Measurements from ENCODE around the gene CAMP. TPM values are rescaled to one million over a fixed set of nuclear protein-coding genes. Genes with fewer than 3 reads are reported as not detected.

CAMP gene
- total RNA-seq, 1 experiment from 2014 or later: not detected

DNA sequence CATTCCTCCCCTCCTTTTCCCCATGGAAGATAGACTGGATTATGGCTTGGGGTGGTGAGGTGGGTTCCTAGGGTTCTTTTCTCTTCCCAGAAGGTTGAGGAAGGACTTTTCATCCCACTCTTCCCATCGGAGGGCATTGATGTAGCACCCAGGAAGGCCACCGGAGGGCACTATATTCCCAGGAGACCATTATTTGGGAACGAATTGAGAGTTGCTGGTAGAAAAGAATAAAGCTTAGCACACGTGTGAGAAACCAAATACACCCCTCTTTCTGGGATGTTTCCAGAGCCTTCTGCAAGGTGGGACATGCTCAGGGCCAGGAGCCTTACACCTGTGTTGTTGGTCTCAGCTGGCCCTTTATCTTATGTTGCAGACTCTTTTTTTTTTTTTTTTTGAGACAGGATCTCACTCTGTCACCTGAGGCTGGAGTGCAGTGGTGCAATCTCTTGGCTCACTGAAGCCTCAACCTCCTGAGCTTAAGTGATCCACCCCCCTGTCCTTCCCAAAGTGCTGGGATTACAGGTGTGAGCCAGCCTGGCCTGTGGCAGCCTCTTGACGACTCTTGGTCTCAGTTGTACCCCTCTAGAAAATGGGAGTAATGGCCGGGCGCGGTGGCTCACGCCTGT is 28.7 kb upstream of the CAMP start:
- H3K4me1 Mint-ChIP-seq (ENCODE audit: low read depth, unreplicated experiment): peaks cover 13% of the 10 kb centered on the region
- no TSS peak for BruUV-seq (replicated peaks)
- TF ChIP-seq CTCF (IDR thresholded peaks at IDR 0.05; ENCODE audit: unreplicated experiment): peak; percentile 70
- peaks cover 10% of the 10 kb centered on the region for H3K27me3 Mint-ChIP-seq (ENCODE audit: unreplicated experiment)
- DNase-seq: peak; percentile 78
- CTCF ChIA-PET: interaction anchor here (0.7 to 2.0 kb wide), 10 partner anchors 38 to 653 kb away, joined by 3 to 16 read pairs (median 5); partner anchors contain the start of genes ATRIP, CCDC51, TMA7 and ZNF589
- no peaks in the 10 kb centered on the region for H3K9me3 Mint-ChIP-seq (ENCODE audit: low read depth, unreplicated experiment)
- H3K4me3 Mint-ChIP-seq (ENCODE audit: low read depth, unreplicated experiment): no peak overlapping the region
- intact Hi-C loops (cut with micrococcal nuclease; ENCODE audit: unreplicated experiment): no loop called here
- H3K27ac Mint-ChIP-seq (ENCODE audit: unreplicated experiment): no peak overlapping the region
- no peaks in the 10 kb centered on the region for H3K36me3 Mint-ChIP-seq (ENCODE audit: insufficient read depth, unreplicated experiment)

- Mint-ChIP-seq H3K9me3 (ENCODE audit: low read depth, unreplicated experiment) (no peaks in the 10 kb centered on the region), H3K27ac (ENCODE audit: unreplicated experiment) (no peak overlapping the region), H3K36me3 (ENCODE audit: insufficient read depth, unreplicated experiment) (no peaks in the 10 kb centered on the region), H3K4me1 (ENCODE audit: low read depth, unreplicated experiment) (no peaks in the 10 kb centered on the region), H3K27me3 (ENCODE audit: unreplicated experiment) (peaks cover 10% of the 10 kb centered on the region), H3K4me3 (ENCODE audit: low read depth, unreplicated experiment) (no peak overlapping the region)
- DNase-seq: no peak
- BruUV-seq (replicated peaks): no TSS peak
- CTCF ChIA-PET: no interaction called here
- TF ChIP-seq CTCF (IDR thresholded peaks at IDR 0.05; ENCODE audit: unreplicated experiment): no peak
- intact Hi-C loops (cut with micrococcal nuclease; ENCODE audit: unreplicated experiment): no loop called here
Measured at GRCh38 chr3:48196611-48197010, 26.7 kb upstream of the CAMP start.

- CTCF ChIA-PET: no interaction called here
- DNase-seq: no peak
- no peak for TF ChIP-seq CTCF (IDR thresholded peaks at IDR 0.05; ENCODE audit: unreplicated experiment)
- H3K27ac Mint-ChIP-seq (ENCODE audit: unreplicated experiment): no peak overlapping the region
- BruUV-seq (replicated peaks): no TSS peak
- no peaks in the 10 kb centered on the region for H3K36me3 Mint-ChIP-seq (ENCODE audit: insufficient read depth, unreplicated experiment)
- H3K4me1 Mint-ChIP-seq (ENCODE audit: low read depth, unreplicated experiment): no peaks in the 10 kb centered on the region
- no peak overlapping the region for H3K4me3 Mint-ChIP-seq (ENCODE audit: low read depth, unreplicated experiment)
- H3K9me3 Mint-ChIP-seq (ENCODE audit: low read depth, unreplicated experiment): no peaks in the 10 kb centered on the region
- intact Hi-C loops (cut with micrococcal nuclease; ENCODE audit: unreplicated experiment): no loop called here
- H3K27me3 Mint-ChIP-seq (ENCODE audit: unreplicated experiment): peaks cover 10% of the 10 kb centered on the region
Measured at GRCh38 chr3:48199117-48199516, 24.2 kb upstream of the CAMP start.

DNA sequence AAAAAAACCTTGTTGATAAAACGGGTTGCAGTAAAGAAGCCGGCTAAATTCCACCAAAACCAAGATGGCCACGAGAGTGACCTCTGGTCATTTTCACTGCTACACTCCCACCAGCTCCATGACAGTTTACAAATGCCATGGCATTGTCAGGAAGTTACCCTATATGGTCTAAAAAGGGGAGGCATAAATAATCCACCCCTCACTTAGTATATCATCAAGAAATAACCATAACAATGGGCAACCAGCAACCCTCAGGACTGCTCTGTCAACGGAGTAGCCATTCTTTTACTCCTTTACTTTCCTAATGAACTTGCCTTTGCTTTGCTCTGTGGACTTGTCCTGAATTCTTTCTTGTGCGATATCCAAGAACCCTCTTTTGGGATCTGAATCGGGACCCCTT is 20.7 kb upstream of the CAMP start:
- H3K27ac Mint-ChIP-seq (ENCODE audit: unreplicated experiment): no peak overlapping the region
- H3K36me3 Mint-ChIP-seq (ENCODE audit: insufficient read depth, unreplicated experiment): no peaks in the 10 kb centered on the region
- CTCF ChIA-PET: no interaction called here
- BruUV-seq (replicated peaks): no TSS peak
- intact Hi-C loops (cut with micrococcal nuclease; ENCODE audit: unreplicated experiment): no loop called here
- H3K4me3 Mint-ChIP-seq (ENCODE audit: low read depth, unreplicated experiment): no peak overlapping the region
- no peaks in the 10 kb centered on the region for H3K9me3 Mint-ChIP-seq (ENCODE audit: low read depth, unreplicated experiment)
- H3K4me1 Mint-ChIP-seq (ENCODE audit: low read depth, unreplicated experiment): no peaks in the 10 kb centered on the region
- DNase-seq: no peak
- TF ChIP-seq CTCF (IDR thresholded peaks at IDR 0.05; ENCODE audit: unreplicated experiment): no peak
- H3K27me3 Mint-ChIP-seq (ENCODE audit: unreplicated experiment): peaks cover 15% of the 10 kb centered on the region

Measured in Calu3 (cell line).